Activated naive CD4-positive, alpha-beta T cell treated with anti-CD3 and anti-CD28 coated beads, Interleukin-2, amount 50 U/mL, for 24 hours (primary cell): ENCODE data around the gene ZNHIT6.
"Not testable (repeated sequence)": the region's sequence is repeated elsewhere in the genome, so short reads cannot be mapped to it uniquely, and the experiment has no call there.

Experiments
- H3K27ac Mint-ChIP-seq: one replicate; pipeline ENCODE4 v1.8.0; 2021; ENCODE audit warnings: mild to moderate bottlenecking, mixed read lengths
- H3K27me3 Mint-ChIP-seq: one replicate; pipeline ENCODE4 v1.8.0; 2021; ENCODE audit warnings: mixed read lengths
- H3K36me3 Mint-ChIP-seq: one replicate; pipeline ENCODE4 v1.8.0; 2021; ENCODE audit warnings: mixed read lengths
- H3K4me1 Mint-ChIP-seq: one replicate; pipeline ENCODE4 v1.8.0; 2021; ENCODE audit warnings: mixed read lengths
- H3K4me3 Mint-ChIP-seq: one replicate; pipeline ENCODE4 v1.8.0; 2021; ENCODE audit warnings: mild to moderate bottlenecking, mixed read lengths
- H3K9me3 Mint-ChIP-seq: one replicate; pipeline ENCODE4 v1.8.0; 2021; ENCODE audit warnings: mixed read lengths

ZNHIT6 gene

GRCh38 chr1:85649591-85649990, 58.6 kb downstream of the ZNHIT6 start:
- Mint-ChIP-seq H3K27ac (no peak overlapping the region), H3K36me3 (peaks cover 56% of the 10 kb centered on the region), H3K4me1 (no peaks in the 10 kb centered on the region), H3K4me3 (no peak overlapping the region), H3K27me3 (no peaks in the 10 kb centered on the region), H3K9me3 (peaks cover 13% of the 10 kb centered on the region)

GRCh38 chr1:85641598-85642556, 66.4 kb downstream of the ZNHIT6 start:
- peaks cover 34% of the 10 kb centered on the region for H3K9me3 Mint-ChIP-seq
- not testable (repeated sequence) for H3K27me3 Mint-ChIP-seq, H3K4me3 Mint-ChIP-seq, H3K27ac Mint-ChIP-seq, H3K4me1 Mint-ChIP-seq
- H3K36me3 Mint-ChIP-seq = peaks cover 51% of the 10 kb centered on the region

GRCh38 chr1:85639920-85640319, 68.3 kb downstream of the ZNHIT6 start:
- H3K9me3 Mint-ChIP-seq = peaks cover 34% of the 10 kb centered on the region
- not testable (repeated sequence) for H3K27me3 Mint-ChIP-seq, H3K4me3 Mint-ChIP-seq, H3K4me1 Mint-ChIP-seq, H3K27ac Mint-ChIP-seq
- peaks cover 63% of the 10 kb centered on the region for H3K36me3 Mint-ChIP-seq

GRCh38 chr1:85638412-85638811, 69.8 kb downstream of the ZNHIT6 start:
- peaks cover 38% of the 10 kb centered on the region for H3K9me3 Mint-ChIP-seq
- H3K36me3 Mint-ChIP-seq = peaks cover 65% of the 10 kb centered on the region
- no peak overlapping the region for H3K27ac Mint-ChIP-seq
- no peak overlapping the region for H3K4me3 Mint-ChIP-seq
- H3K27me3 Mint-ChIP-seq = no peaks in the 10 kb centered on the region
- no peaks in the 10 kb centered on the region for H3K4me1 Mint-ChIP-seq

GRCh38 chr1:85630493-85630892, 77.7 kb downstream of the ZNHIT6 start:
- Mint-ChIP-seq H3K9me3 (peaks cover 4% of the 10 kb centered on the region), H3K4me3 (no peak overlapping the region), H3K27me3 (no peaks in the 10 kb centered on the region), H3K36me3 (peaks cover 47% of the 10 kb centered on the region), H3K4me1 (no peaks in the 10 kb centered on the region), H3K27ac (no peak overlapping the region)

GRCh38 chr1:85629532-85629920, 78.7 kb downstream of the ZNHIT6 start:
- Mint-ChIP-seq H3K27ac (no peak overlapping the region), H3K4me1 (no peaks in the 10 kb centered on the region), H3K4me3 (no peak overlapping the region), H3K27me3 (no peaks in the 10 kb centered on the region), H3K36me3 (peaks cover 42% of the 10 kb centered on the region), H3K9me3 (peaks cover 8% of the 10 kb centered on the region)

- no peak overlapping the region for H3K4me3 Mint-ChIP-seq
- peaks cover 44% of the 10 kb centered on the region for H3K36me3 Mint-ChIP-seq
- H3K9me3 Mint-ChIP-seq = peaks cover 10% of the 10 kb centered on the region
- H3K27me3 Mint-ChIP-seq = no peaks in the 10 kb centered on the region
- H3K27ac Mint-ChIP-seq = no peak overlapping the region
- H3K4me1 Mint-ChIP-seq = no peaks in the 10 kb centered on the region
These were observed 79.3 kb downstream of the ZNHIT6 start for GRCh38 chr1:85628791-85629531.

- Mint-ChIP-seq H3K9me3 (peaks cover 18% of the 10 kb centered on the region), H3K27ac (no peak overlapping the region), H3K4me1 (no peaks in the 10 kb centered on the region), H3K4me3 (no peak overlapping the region), H3K27me3 (no peaks in the 10 kb centered on the region), H3K36me3 (peaks cover 60% of the 10 kb centered on the region)
These were observed 81.4 kb downstream of the ZNHIT6 start for GRCh38 chr1:85626818-85627217.

- H3K4me1 Mint-ChIP-seq = no peaks in the 10 kb centered on the region
- peaks cover 36% of the 10 kb centered on the region for H3K9me3 Mint-ChIP-seq
- H3K27me3 Mint-ChIP-seq = no peaks in the 10 kb centered on the region
- H3K4me3 Mint-ChIP-seq = no peak overlapping the region
- no peak overlapping the region for H3K27ac Mint-ChIP-seq
- peaks cover 62% of the 10 kb centered on the region for H3K36me3 Mint-ChIP-seq
These were observed 83.9 kb downstream of the ZNHIT6 start for GRCh38 chr1:85624361-85624760.

- Mint-ChIP-seq H3K36me3 (peaks cover 54% of the 10 kb centered on the region), H3K4me1 (no peaks in the 10 kb centered on the region), H3K4me3 (no peak overlapping the region), H3K9me3 (peaks cover 40% of the 10 kb centered on the region), H3K27ac (no peak overlapping the region), H3K27me3 (no peaks in the 10 kb centered on the region)
These were observed 85.2 kb downstream of the ZNHIT6 start for GRCh38 chr1:85623061-85623471.

- Mint-ChIP-seq H3K9me3 (peaks cover 40% of the 10 kb centered on the region), H3K4me3 (no peak overlapping the region), H3K4me1 (no peaks in the 10 kb centered on the region), H3K27ac (peak overlapping the region; percentile 3), H3K36me3 (peaks cover 46% of the 10 kb centered on the region), H3K27me3 (no peaks in the 10 kb centered on the region)
These were observed 86.8 kb downstream of the ZNHIT6 start for GRCh38 chr1:85621430-85621829.

- H3K36me3 Mint-ChIP-seq = peaks cover 30% of the 10 kb centered on the region
- no peaks in the 10 kb centered on the region for H3K27me3 Mint-ChIP-seq
- no peaks in the 10 kb centered on the region for H3K4me1 Mint-ChIP-seq
- H3K9me3 Mint-ChIP-seq = peaks cover 29% of the 10 kb centered on the region
- H3K4me3 Mint-ChIP-seq = no peak overlapping the region
- no peak overlapping the region for H3K27ac Mint-ChIP-seq
These were observed 90.6 kb downstream of the ZNHIT6 start for GRCh38 chr1:85617633-85618100.

GRCh38 chr1:85616736-85617135, 91.5 kb downstream of the ZNHIT6 start:
- H3K36me3 Mint-ChIP-seq = peaks cover 22% of the 10 kb centered on the region
- H3K9me3 Mint-ChIP-seq = peaks cover 21% of the 10 kb centered on the region
- no peaks in the 10 kb centered on the region for H3K27me3 Mint-ChIP-seq
- H3K4me1 Mint-ChIP-seq = no peaks in the 10 kb centered on the region
- no peak overlapping the region for H3K4me3 Mint-ChIP-seq
- H3K27ac Mint-ChIP-seq = no peak overlapping the region

GRCh38 chr1:85616364-85616705, 91.9 kb downstream of the ZNHIT6 start:
- Mint-ChIP-seq H3K27me3 (no peaks in the 10 kb centered on the region), H3K9me3 (peaks cover 18% of the 10 kb centered on the region), H3K36me3 (peaks cover 21% of the 10 kb centered on the region), H3K4me1 (no peaks in the 10 kb centered on the region), H3K27ac (no peak overlapping the region), H3K4me3 (no peak overlapping the region)

- H3K4me1 Mint-ChIP-seq = no peaks in the 10 kb centered on the region
- peaks cover 18% of the 10 kb centered on the region for H3K36me3 Mint-ChIP-seq
- peaks cover 13% of the 10 kb centered on the region for H3K9me3 Mint-ChIP-seq
- no peaks in the 10 kb centered on the region for H3K27me3 Mint-ChIP-seq
- no peak overlapping the region for H3K4me3 Mint-ChIP-seq
- H3K27ac Mint-ChIP-seq = no peak overlapping the region
These were observed 92.5 kb downstream of the ZNHIT6 start for GRCh38 chr1:85615586-85616363.
